ENCODE measurements around the gene CCDC47. TPM values are rescaled to one million over a fixed set of nuclear protein-coding genes. Genes with fewer than 3 reads are reported as not detected.

The CCDC47 gene
- total and polyA plus RNA-seq, 4 donors, result 33.0 to 87.2 (median 62.8) TPM

- no peak for TF ChIP-seq CTCF (IDR thresholded peaks at IDR 0.05; ENCODE audit: low read depth, low read length, missing input control)
- no peak for TF ChIP-seq RAD21 (IDR thresholded peaks at IDR 0.05)
- no peak for TF ChIP-seq RXRA (IDR thresholded peaks at IDR 0.05)
- TF ChIP-seq ZBTB33 (IDR thresholded peaks at IDR 0.05), result no peak
Observed at GRCh38 chr17:63703556-63704258, 69.7 kb downstream of the CCDC47 start (continued).

GRCh38 chr17:63703029-63703428, 70.4 kb downstream of the CCDC47 start:
- no peak for TF ChIP-seq NR2F2 (IDR thresholded peaks at IDR 0.05)
- no peak for TF ChIP-seq YY1 (IDR thresholded peaks at IDR 0.05)
- no peak for TF ChIP-seq FOXA1 (IDR thresholded peaks at IDR 0.05)
- TF ChIP-seq FOXA2 (IDR thresholded peaks at IDR 0.05), result no peak
- no peak for TF ChIP-seq CTCF (IDR thresholded peaks at IDR 0.05; ENCODE audit: low read depth, low read length, missing input control)
- no peak for TF ChIP-seq RAD21 (IDR thresholded peaks at IDR 0.05)
- no peak for TF ChIP-seq HNF4G (IDR thresholded peaks at IDR 0.05)
- TF ChIP-seq TAF1 (conservative IDR thresholded peaks at IDR 0.05), result no peak
- TF ChIP-seq REST (IDR thresholded peaks at IDR 0.05), result no peak
- no peak for TF ChIP-seq EGR1 (IDR thresholded peaks at IDR 0.05; ENCODE audit: low read depth in 2 of 2)
- TF ChIP-seq SP1 (IDR thresholded peaks at IDR 0.05), result no peak
- TF ChIP-seq, protein P1, sequence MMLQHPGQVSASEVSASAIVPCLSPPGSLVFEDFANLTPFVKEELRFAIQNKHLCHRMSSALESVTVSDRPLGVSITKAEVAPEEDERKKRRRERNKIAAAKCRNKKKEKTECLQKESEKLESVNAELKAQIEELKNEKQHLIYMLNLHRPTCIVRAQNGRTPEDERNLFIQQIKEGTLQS (IDR thresholded peaks at IDR 0.05), result no peak
- TF ChIP-seq ZBTB33 (IDR thresholded peaks at IDR 0.05), result no peak
- no peak for TF ChIP-seq JUND (IDR thresholded peaks at IDR 0.05)
- no peak for TF ChIP-seq GABPA (IDR thresholded peaks at IDR 0.05 in 1 of 2, conservative IDR thresholded peaks at IDR 0.05 in 1 of 2)
- no peak for TF ChIP-seq HNF4A (conservative IDR thresholded peaks at IDR 0.05)
- no peak for TF ChIP-seq RXRA (IDR thresholded peaks at IDR 0.05)
- TF ChIP-seq, protein P2, sequence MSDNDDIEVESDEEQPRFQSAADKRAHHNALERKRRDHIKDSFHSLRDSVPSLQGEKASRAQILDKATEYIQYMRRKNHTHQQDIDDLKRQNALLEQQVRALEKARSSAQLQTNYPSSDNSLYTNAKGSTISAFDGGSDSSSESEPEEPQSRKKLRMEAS (IDR thresholded peaks at IDR 0.05), result no peak
- peaks cover 0 to 23% (median 6%) of the 10 kb centered on the region in 4 donors for H3K36me3 ChIP-seq (ENCODE audit: control insufficient read depth in 4 of 4, insufficient read depth in 3 of 4, low read depth in 1 of 4, low read length in 3 of 4)
- no peaks in the 10 kb centered on the region for H3K27me3 ChIP-seq (ENCODE audit: control insufficient read depth in 4 of 4, insufficient read depth in 4 of 4, low read length in 3 of 4)
- H3K9ac ChIP-seq (ENCODE audit: low read depth in 1 of 2, low read length in 2 of 2), result no peak overlapping the region
- no peak for DNase-seq (ENCODE audit: low spot score)
- H3K4me3 ChIP-seq (ENCODE audit: low read depth in 1 of 3, low read length in 3 of 3), result no peak overlapping the region
- H3K27ac ChIP-seq (ENCODE audit: low read depth in 1 of 2, low read length in 2 of 2), result peak overlapping the region in 1 of 2 donors; percentile 66
- no peaks in the 10 kb centered on the region for H3K9me3 ChIP-seq (ENCODE audit: control insufficient read depth in 4 of 4, low read length in 3 of 4)
- peaks cover 11 to 17% (median 13%) of the 10 kb centered on the region in 4 donors for H3K4me1 ChIP-seq (ENCODE audit: control insufficient read depth in 4 of 4, insufficient read depth in 4 of 4, low read length in 3 of 4)
- WGBS, result 92% methylated on average over 5 of the region's 5 CpGs

Measured in liver (tissue), 9 donors.